Trophoblast cell (in vitro differentiated cells and primary cell): ENCODE data around the gene STAT3.

Source experiments
- DNase-seq, 2 donors: peaks; one replicate each; pipeline ENCODE4 v3.0.0-alpha.2; 2016
- H2AFZ ChIP-seq: 2 replicates; pipeline ENCODE4 v1.6.1; 2013; ENCODE audit warnings: low read length, moderate library complexity, mild to moderate bottlenecking; ENCODE audit not compliant: insufficient read depth, poor library complexity
- H2AK5ac ChIP-seq: 2 replicates; pipeline ENCODE4 v1.6.1; 2013; ENCODE audit warnings: mild to moderate bottlenecking, low read length
- H2BK120ac ChIP-seq: 2 replicates; pipeline ENCODE4 v1.6.1; 2013; ENCODE audit warnings: low read length, mild to moderate bottlenecking, moderate library complexity; ENCODE audit not compliant: insufficient read depth, poor library complexity
- H2BK12ac ChIP-seq: 2 replicates; pipeline ENCODE4 v1.6.1; 2013; ENCODE audit warnings: mild to moderate bottlenecking, low read length, moderate library complexity
- H2BK5ac ChIP-seq: 2 replicates; pipeline ENCODE4 v1.6.1; 2013; ENCODE audit warnings: low read length, low read depth, moderate library complexity, mild to moderate bottlenecking; ENCODE audit not compliant: poor library complexity
- H3K14ac ChIP-seq: 2 replicates; pipeline ENCODE4 v1.6.1; 2013; ENCODE audit warnings: mild to moderate bottlenecking, low read length
- H3K18ac ChIP-seq: 2 replicates; pipeline ENCODE4 v1.6.1; 2013; ENCODE audit warnings: mild to moderate bottlenecking, low read length
- H3K23ac ChIP-seq: 2 replicates; pipeline ENCODE4 v1.6.1; 2013; ENCODE audit warnings: low read length
- H3K27ac ChIP-seq: 2 replicates; pipeline ENCODE4 v1.5.1; 2013; ENCODE audit warnings: low read depth, mild to moderate bottlenecking, inconsistent platforms, low read length, moderate library complexity
- H3K27me3 ChIP-seq: 2 replicates; pipeline ENCODE4 v1.6.1; 2013; ENCODE audit warnings: inconsistent platforms, mild to moderate bottlenecking, low read length, moderate library complexity; ENCODE audit not compliant: insufficient read depth
- H3K36me3 ChIP-seq, 2 experiments: 1 replicate in 1 of 2; 2 replicates in 1 of 2; pipeline ENCODE4 v1.6.1; 2013; ENCODE audit warnings: low read length in 2 of 2, mild to moderate bottlenecking in 2 of 2, moderate library complexity in 1 of 2; ENCODE audit not compliant: insufficient read depth in 2 of 2, control insufficient read depth in 1 of 2
- H3K4ac ChIP-seq: 2 replicates; pipeline ENCODE4 v1.6.1; 2013; ENCODE audit warnings: low read depth, mild to moderate bottlenecking, low read length, moderate library complexity
- H3K4me1 ChIP-seq, 2 experiments: 1 replicate in 1 of 2; 2 replicates in 1 of 2; pipeline ENCODE4 v1.6.1; 2013; ENCODE audit warnings: low read length in 2 of 2, mild to moderate bottlenecking in 2 of 2, moderate library complexity in 1 of 2; ENCODE audit not compliant: insufficient read depth in 2 of 2, control insufficient read depth in 1 of 2
- H3K4me2 ChIP-seq: 2 replicates; pipeline ENCODE4 v1.6.1; 2013; ENCODE audit warnings: inconsistent platforms, mild to moderate bottlenecking, low read length, moderate library complexity
- H3K4me3 ChIP-seq: 2 replicates; pipeline ENCODE4 v1.5.1; 2013; ENCODE audit warnings: mild to moderate bottlenecking, low read depth, low read length, inconsistent platforms
- H3K79me1 ChIP-seq: one replicate; pipeline ENCODE4 v1.6.1; 2013; ENCODE audit warnings: low read length
- H3K79me2 ChIP-seq: 2 replicates; pipeline ENCODE4 v1.6.1; 2013; ENCODE audit warnings: low read length, mild to moderate bottlenecking; ENCODE audit not compliant: control insufficient read depth, insufficient read depth, poor library complexity
- H3K9ac ChIP-seq: 2 replicates; pipeline ENCODE4 v1.6.1; 2013; ENCODE audit warnings: mild to moderate bottlenecking, low read length
- H3K9me3 ChIP-seq: 2 replicates; pipeline ENCODE4 v1.6.1; 2013; ENCODE audit warnings: low read depth, mild to moderate bottlenecking, control low read depth, inconsistent platforms, low read length; ENCODE audit not compliant: insufficient read depth
- H4K12ac ChIP-seq: 2 replicates; pipeline ENCODE4 v1.6.1; 2013; ENCODE audit warnings: low read depth, mild to moderate bottlenecking, low read length, moderate library complexity
- H4K8ac ChIP-seq: 2 replicates; pipeline ENCODE4 v1.6.1; 2013; ENCODE audit warnings: low read depth, mild to moderate bottlenecking, low read length, moderate library complexity
- H4K91ac ChIP-seq: one replicate; pipeline ENCODE4 v1.6.1; 2013; ENCODE audit warnings: low read depth, mild to moderate bottlenecking, low read length, moderate library complexity
- WGBS: extraction: QIAGEN DNeasy Blood & Tissue Kit; methylation state at CpG from one replicate; pipeline ENCODE4 v1.1.7; 2013; ENCODE audit warnings: missing lambda C conversion rate; ENCODE audit not compliant: insufficient read length, insufficient coverage; ENCODE audit errors: extremely low coverage; 5-methylcytosine and 5-hydroxymethylcytosine counted together

The STAT3 gene

GRCh38 chr17:42338427-42338985 is 49.7 kb downstream of the STAT3 start:
- Histone ChIP-seq H4K12ac (no peak overlapping the region), H4K91ac (no peak overlapping the region), H3K4me1 (no peaks in the 10 kb centered on the region), H3K18ac (no peak overlapping the region), H3K23ac (no peak overlapping the region), H3K27me3 (no peaks in the 10 kb centered on the region), H3K9me3 (no peaks in the 10 kb centered on the region), H3K4me2 (no peak overlapping the region), H2BK120ac (no peak overlapping the region), H3K27ac (no peak overlapping the region), H2AK5ac (no peak overlapping the region), H3K4me3 (no peak overlapping the region), H3K14ac (no peak overlapping the region), H3K9ac (no peak overlapping the region), H3K4ac (no peak overlapping the region), H3K79me1 (no peaks in the 10 kb centered on the region), H2BK5ac (no peak overlapping the region), H2AFZ (no peak overlapping the region), H2BK12ac (no peak overlapping the region), H4K8ac (no peak overlapping the region), H3K79me2 (no peaks in the 10 kb centered on the region), H3K36me3 (peaks cover 22 to 31% of the 10 kb centered on the region in 2 experiments)
- no CpG with 5 or more reads among the region's 4 CpGs for WGBS
- no peak for DNase-seq

GRCh38 chr17:42337442-42337841 is 50.8 kb downstream of the STAT3 start:
- no peaks in the 10 kb centered on the region for H3K79me2 ChIP-seq
- no peak overlapping the region for H4K8ac ChIP-seq
- H3K9me3 ChIP-seq: no peaks in the 10 kb centered on the region
- no CpG with 5 or more reads among the region's 15 CpGs for whole genome bisulfite sequencing
- no peak overlapping the region for H4K91ac ChIP-seq
- no peaks in the 10 kb centered on the region for H3K79me1 ChIP-seq
- no peak overlapping the region for H2BK120ac ChIP-seq
- H3K9ac ChIP-seq: no peak overlapping the region
- H3K14ac ChIP-seq: no peak overlapping the region
- H3K4me2 ChIP-seq: no peak overlapping the region
- H3K4me1 ChIP-seq: no peaks in the 10 kb centered on the region
- H3K27ac ChIP-seq: no peak overlapping the region
- no peak overlapping the region for H3K23ac ChIP-seq
- H3K4me3 ChIP-seq: no peak overlapping the region
- H4K12ac ChIP-seq: no peak overlapping the region
- H3K4ac ChIP-seq: no peak overlapping the region
- H2AK5ac ChIP-seq: no peak overlapping the region
- H3K36me3 ChIP-seq: peaks cover 30 to 38% of the 10 kb centered on the region in 2 experiments
- no peaks in the 10 kb centered on the region for H3K27me3 ChIP-seq
- H3K18ac ChIP-seq: no peak overlapping the region
- no peak overlapping the region for H2BK12ac ChIP-seq
- H2BK5ac ChIP-seq: no peak overlapping the region
- H2AFZ ChIP-seq: no peak overlapping the region
- DNase-seq: peak; percentile 77 to 90

GRCh38 chr17:42334677-42335076 is 53.6 kb downstream of the STAT3 start:
- Histone ChIP-seq H3K36me3 (peaks cover 35 to 38% of the 10 kb centered on the region in 2 experiments), H3K4ac (no peak overlapping the region), H3K79me2 (no peaks in the 10 kb centered on the region), H2AK5ac (no peak overlapping the region), H2BK5ac (no peak overlapping the region), H4K12ac (no peak overlapping the region), H3K18ac (no peak overlapping the region), H3K4me2 (no peak overlapping the region), H3K27ac (no peak overlapping the region), H2BK12ac (no peak overlapping the region), H3K4me3 (no peak overlapping the region), H3K23ac (no peak overlapping the region), H2BK120ac (no peak overlapping the region), H3K14ac (no peak overlapping the region), H4K8ac (no peak overlapping the region), H3K79me1 (no peaks in the 10 kb centered on the region), H3K9me3 (no peaks in the 10 kb centered on the region), H3K9ac (no peak overlapping the region), H2AFZ (no peak overlapping the region), H3K27me3 (no peaks in the 10 kb centered on the region), H4K91ac (no peak overlapping the region), H3K4me1 (no peaks in the 10 kb centered on the region)
- WGBS: no CpG with 5 or more reads among the region's 3 CpGs
- DNase-seq: no peak

GRCh38 chr17:42333053-42333452 is 55.2 kb downstream of the STAT3 start:
- Histone ChIP-seq H3K79me2 (no peaks in the 10 kb centered on the region), H4K12ac (no peak overlapping the region), H3K36me3 (peaks cover 29 to 32% of the 10 kb centered on the region in 2 experiments), H3K27me3 (no peaks in the 10 kb centered on the region), H2BK12ac (no peak overlapping the region), H3K4ac (no peak overlapping the region), H3K14ac (no peak overlapping the region), H3K4me1 (peaks cover 0 to 2% of the 10 kb centered on the region in 2 experiments), H2BK120ac (no peak overlapping the region), H3K9me3 (no peaks in the 10 kb centered on the region), H2AFZ (no peak overlapping the region), H3K9ac (no peak overlapping the region), H4K8ac (no peak overlapping the region), H3K18ac (no peak overlapping the region), H4K91ac (no peak overlapping the region), H3K4me2 (no peak overlapping the region), H2BK5ac (no peak overlapping the region), H3K23ac (no peak overlapping the region), H3K4me3 (no peak overlapping the region), H2AK5ac (no peak overlapping the region), H3K79me1 (no peaks in the 10 kb centered on the region), H3K27ac (no peak overlapping the region)
- WGBS: no CpG with 5 or more reads among the region's 1 CpG
- no peak for DNase-seq
